Inflammatory macrophage treated with lipopolysaccharide for 4 hours (primary cell): Measurements from ENCODE around the gene C14orf180.

Source experiments
- DNase-seq: peaks from one replicate; pipeline ENCODE4 v3.0.0-alpha.2; 2020

Gene C14orf180

GRCh38 chr14:104561632-104562495 is 17.7 kb upstream of the C14orf180 start:
- DNase-seq: no peak

GRCh38 chr14:104562606-104563005 is 17.0 kb upstream of the C14orf180 start:
- no peak for DNase-seq

- no peak for DNase-seq
Observed at GRCh38 chr14:104563191-104563741, 16.3 kb upstream of the C14orf180 start.

DNA sequence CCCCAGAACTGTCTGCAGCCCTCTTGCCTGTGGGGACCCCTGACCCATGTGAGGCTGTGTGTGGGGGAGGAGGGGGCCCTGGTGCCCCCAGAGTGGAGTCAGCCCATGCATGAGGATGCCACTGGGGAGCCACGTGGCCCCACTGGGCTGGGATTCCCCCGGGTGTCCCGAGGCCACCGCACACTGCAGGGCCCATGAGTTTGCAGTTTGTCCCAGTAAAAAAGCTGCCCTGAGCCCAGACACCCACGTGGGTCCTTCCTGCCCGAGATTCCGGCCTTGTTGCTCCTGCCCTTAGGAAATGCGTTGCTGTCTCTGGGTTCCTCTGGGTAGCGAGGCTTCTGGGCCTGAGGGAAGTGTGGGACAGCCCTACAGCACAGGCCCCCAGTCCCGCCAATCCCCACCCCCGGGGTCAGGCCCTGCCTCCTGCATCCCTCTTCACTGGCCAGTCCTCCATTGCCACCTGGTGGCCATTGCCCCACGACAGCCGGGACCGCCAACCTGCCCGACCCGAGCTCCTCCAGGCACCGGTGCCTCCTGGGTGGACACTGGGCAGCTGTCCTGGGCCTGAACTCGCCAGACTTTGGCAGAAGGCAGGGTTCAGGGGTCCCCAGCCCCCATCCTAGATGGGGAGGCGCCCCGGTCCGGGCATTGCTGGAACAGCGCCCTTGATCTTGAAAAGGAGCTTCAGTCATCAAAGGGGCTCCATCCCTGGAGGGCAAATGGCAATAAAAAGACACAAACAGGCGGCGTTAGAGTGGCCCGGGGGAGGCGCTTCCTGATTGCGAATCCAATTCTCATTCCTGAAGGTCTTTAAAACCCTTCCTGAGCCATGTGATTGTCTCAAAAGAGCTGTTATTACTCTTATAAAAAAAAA is 15.6 kb upstream of the C14orf180 start:
- peak; percentile 41 for DNase-seq

DNA sequence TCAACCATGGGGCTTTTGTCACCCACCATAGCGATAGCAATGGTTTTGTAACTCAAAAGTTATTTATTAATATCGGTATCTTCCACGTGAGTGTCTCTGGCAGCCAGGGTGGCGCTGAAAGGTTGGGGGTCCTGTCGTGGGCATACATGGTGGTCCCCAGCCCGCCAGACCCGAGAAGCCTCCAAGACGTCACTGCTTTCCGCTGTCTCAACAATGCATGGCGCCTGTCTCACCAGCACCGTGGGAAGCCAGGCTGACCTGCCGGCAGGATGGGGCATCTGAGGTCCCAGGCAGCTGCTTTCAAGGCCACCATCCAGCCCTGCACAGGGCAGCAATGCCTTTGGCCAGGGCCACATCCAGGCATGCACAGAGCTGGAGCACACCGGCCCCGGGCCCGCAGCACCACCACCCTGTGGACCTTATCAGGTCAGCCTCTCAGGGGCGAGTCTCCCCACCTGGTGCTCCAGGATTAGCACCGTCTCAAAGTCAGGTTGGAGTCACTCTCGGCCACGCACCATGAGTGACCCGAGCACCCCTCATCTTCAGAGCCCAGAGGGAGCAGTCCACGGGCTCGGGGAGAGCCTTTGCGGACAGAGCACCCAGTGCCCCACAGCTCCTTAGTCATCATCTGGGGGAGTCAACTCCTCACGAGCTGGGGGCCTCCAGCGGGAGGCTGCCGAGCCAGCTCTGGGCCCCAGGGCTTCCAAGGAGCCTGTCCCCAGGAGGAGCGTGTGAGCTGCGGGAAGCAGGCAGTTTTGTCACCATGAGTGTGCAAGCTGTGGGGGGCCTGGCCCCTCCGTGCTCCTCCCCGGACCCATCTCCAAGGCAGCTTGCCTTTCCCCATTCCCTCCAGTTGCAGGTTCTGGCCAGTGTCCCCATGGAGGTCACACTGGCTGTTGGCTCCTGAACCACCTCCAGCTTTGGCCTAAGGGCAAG is 14.6 kb upstream of the C14orf180 start:
- DNase-seq: no peak

- no peak for DNase-seq
Observed at GRCh38 chr14:104567141-104567956, 12.2 kb upstream of the C14orf180 start.

- DNase-seq: no peak
Observed at GRCh38 chr14:104567957-104568225, 11.7 kb upstream of the C14orf180 start.

- no peak for DNase-seq
Observed at GRCh38 chr14:104568620-104569019, 10.9 kb upstream of the C14orf180 start.

DNA sequence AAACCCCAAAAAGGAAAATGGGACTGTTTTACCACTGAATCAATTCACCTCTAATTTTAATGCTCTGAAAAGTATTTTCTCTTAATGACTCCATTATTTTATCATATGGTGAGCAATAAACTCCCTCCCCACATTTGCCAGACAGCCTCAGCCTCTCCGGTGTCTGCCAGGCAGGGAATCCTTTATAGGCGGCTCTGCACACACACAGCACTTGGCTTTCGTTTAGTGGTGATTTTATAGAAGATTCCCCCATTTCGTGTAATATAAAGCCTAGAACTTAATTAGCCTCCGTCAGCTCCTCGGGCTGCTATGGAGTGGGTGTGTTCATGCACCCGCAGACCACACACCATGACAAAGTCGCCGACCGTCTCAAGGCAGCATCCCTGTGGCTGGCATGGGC is 10.1 kb upstream of the C14orf180 start:
- DNase-seq: no peak

DNA sequence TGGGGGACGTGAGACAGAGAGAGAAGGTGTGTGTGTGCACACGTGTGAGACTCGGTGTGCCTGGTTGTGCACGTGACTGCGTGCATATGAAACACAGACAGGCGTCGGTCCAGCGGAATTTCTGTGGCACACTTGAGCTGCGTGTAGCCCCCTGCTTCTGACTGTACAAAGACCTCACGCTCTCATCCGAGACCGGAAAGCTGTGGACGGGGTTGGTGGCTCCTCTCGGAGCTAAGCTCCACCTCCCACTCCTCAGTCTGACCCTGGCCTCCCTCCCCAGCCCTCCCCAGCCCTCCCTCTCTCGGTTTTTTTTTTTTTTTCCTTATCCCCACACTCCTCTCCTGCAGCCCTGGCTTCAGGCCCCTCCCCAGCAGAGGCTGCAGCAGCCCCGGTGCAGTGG is 8.3 kb upstream of the C14orf180 start:
- DNase-seq: no peak

- DNase-seq: no peak
Observed at GRCh38 chr14:104572024-104572626, 7.4 kb upstream of the C14orf180 start.

DNA sequence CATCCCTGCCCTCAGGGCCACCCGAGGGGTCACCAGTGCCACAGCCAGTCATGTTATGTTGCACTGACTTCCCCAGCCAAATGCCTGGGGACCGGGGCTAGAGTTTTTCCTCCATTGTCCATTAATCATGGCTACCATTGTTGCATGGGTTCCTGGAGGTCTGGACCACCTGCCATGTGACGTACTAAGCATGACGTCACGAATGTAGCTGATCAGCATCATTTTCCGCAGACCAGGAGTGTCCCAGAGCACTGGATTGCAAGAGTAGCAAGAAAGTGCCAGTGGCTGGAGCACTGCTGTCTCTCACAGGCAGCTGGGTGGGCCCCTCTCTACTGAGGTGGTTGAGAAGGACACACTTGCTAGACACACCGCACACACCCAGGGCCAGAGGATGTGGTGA is 6.9 kb upstream of the C14orf180 start:
- no peak for DNase-seq

DNA sequence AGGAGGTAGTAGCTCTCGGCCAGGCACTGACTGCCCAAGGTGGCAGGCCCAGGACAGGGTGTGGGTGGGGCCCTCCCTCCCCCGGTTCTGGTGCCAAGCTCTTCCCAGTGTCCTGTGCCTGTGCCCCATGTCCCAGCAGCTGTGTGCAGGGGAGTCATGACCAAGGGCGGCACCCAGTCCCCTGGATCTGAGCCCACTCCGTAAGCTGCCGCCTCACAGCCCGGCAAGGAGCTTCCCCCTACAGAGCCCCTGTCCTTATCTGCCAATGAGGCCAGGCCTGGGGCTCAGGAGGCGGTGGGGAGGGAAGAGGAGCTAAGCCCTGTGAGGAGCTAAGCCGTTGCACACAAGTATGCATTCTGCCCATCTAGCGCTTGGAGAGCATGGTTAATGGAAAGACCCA is 5.6 kb upstream of the C14orf180 start:
- DNase-seq: no peak

GRCh38 chr14:104574536-104574935 is 5.0 kb upstream of the C14orf180 start:
- no peak for DNase-seq

DNA sequence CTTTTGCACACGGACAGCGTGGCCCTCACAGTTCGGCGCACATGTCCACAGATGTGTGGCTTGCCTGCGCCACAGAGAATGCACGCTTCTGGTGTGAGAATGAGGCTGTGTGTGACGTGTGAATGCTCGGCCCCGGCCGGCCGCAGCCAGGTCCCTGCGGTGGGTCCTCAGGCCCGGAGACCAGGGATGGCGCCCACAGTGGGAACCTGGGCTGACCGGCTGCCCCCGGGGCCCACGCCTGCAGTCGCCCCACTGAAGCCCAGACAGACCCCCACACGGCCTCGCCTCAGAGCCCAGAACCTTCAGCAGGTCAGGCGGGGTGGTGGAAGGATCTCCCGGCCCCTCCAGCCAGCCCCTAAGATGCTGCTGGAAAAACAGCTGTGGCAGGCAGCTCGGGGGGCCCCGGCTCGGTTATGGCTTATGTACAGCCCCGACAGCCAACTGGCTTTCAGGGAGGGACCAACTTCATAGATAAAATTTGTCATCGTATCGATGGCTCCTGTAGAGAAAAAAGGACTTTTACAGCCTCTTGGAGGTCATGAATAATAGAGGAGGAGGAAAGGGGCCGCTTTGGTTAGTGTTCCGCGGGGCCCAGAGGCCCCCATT is 4.5 kb upstream of the C14orf180 start:
- DNase-seq: no peak

DNA sequence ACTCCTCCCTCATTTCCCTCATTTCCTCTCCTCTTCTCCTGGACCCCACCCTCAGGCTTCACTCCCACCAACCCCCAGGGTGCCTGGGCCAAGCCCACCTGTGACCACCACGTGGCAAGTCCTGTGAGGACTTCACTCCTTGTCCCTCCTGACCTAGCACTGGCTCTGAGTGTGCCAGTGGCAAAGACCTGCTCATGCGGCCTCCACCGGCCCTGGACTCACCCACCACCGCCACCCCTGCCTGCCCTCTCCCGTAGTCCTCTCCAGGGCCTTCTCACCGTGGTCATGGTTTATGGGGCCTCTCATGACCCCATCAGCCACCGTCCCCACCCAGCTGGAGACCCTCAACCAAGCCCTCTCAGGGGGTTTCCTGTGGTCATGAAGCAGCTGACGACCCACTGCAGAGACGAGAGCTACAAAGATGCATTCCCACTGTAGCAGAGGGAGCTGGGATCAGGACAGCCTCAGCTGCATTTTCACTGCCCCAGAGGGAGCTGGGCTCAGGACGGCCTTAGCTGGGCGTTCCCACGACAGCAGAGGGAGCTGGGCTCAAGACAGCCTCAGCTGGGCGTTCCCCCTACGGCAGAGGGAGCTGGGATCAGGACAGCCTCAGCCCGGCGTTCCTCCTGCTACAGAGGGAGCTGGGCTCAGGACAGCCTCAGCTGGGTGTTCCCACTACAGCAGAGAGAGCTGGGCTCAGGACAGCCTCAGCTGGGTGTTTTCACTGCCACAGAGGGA is 3.2 kb upstream of the C14orf180 start:
- no peak for DNase-seq

- DNase-seq: no peak
Observed at GRCh38 chr14:104576970-104577332, 2.6 kb upstream of the C14orf180 start.

- no peak for DNase-seq
Observed at GRCh38 chr14:104577426-104577825, 2.1 kb upstream of the C14orf180 start.

GRCh38 chr14:104577847-104578301 is 1.7 kb upstream of the C14orf180 start:
- no peak for DNase-seq

DNA sequence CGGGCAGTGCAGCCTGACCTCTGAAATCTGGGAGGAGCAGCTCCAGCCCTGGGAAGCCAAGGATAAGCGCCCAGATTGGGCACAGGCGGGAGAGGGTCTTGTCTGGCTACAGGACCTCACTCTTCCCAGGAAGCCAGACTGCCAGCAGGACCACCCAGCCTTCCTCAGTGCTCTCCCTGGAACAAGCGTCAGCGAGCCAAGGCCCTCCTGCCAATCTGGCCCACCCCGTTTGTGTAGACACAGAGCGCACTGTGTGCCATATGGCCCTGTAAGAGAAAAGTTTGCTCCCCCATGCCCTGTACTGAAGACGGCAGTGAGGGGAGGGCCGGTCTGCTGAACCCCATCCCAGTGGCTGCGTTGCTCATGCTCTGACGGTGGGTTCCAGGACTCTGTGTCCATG is 1.2 kb upstream of the C14orf180 start:
- DNase-seq: no peak
